Psoas muscle (tissue), 8 donors: ENCODE data around the gene OTULINL. TPM values are rescaled to one million over a fixed set of nuclear protein-coding genes. Genes with fewer than 3 reads are reported as not detected.

Source experiments
- ATAC-seq, 4 donors: fragments of 200-7000 bp; cut with Tn5 transposase; one replicate each; pipeline ENCODE4 v1.9.1; 2020; ENCODE audit warnings: moderate library complexity in 3 of 4, mild to moderate bottlenecking in 2 of 4
- DNase-seq, 2 donors: peaks; one replicate each; pipeline ENCODE4 v3.0.0-alpha.2; 2020
- H3K27ac ChIP-seq: fragments of 200-600 bp; one replicate; pipeline ENCODE4 v1.8.0; 2022
- H3K27me3 ChIP-seq, 3 donors: fragments of 200-600 bp in 1 of 3; one replicate each; pipeline versions ENCODE4 v1.6.1 to v1.8.0; 2013 to 2022; ENCODE audit warnings: low read length in 2 of 3, mild to moderate bottlenecking in 2 of 3, moderate library complexity in 1 of 3; ENCODE audit not compliant: insufficient read depth in 3 of 3
- H3K36me3 ChIP-seq, 2 donors: fragments of 200-600 bp in 1 of 2; one replicate each; pipeline versions ENCODE4 v1.6.1 to v1.8.0; 2013 to 2022; ENCODE audit warnings: low read depth in 1 of 2, mild to moderate bottlenecking in 1 of 2, moderate library complexity in 1 of 2; ENCODE audit not compliant: insufficient read depth in 1 of 2
- H3K4me1 ChIP-seq: fragments of 200-600 bp; one replicate; pipeline ENCODE4 v1.8.0; 2022
- H3K4me3 ChIP-seq: fragments of 200-600 bp; one replicate; pipeline ENCODE4 v1.8.0; 2022; ENCODE audit warnings: mild to moderate bottlenecking
- H3K9me3 ChIP-seq: fragments of 200-600 bp; one replicate; pipeline ENCODE4 v1.8.0; 2022
- CTCF ChIP-seq: fragments of 200-600 bp; IDR thresholded peaks from one replicate; pipeline ENCODE4 v1.8.0; 2022; ENCODE audit warnings: antibody characterized with exemption
- WGBS, 3 donors: extraction: QIAGEN DNeasy Blood & Tissue Kit; methylation state at CpG; one replicate each; pipeline versions ENCODE4 v1.1.6 to v1.1.7; 2013; 5-methylcytosine and 5-hydroxymethylcytosine counted together
- intact Hi-C, 2 donors: fragments of 100-400 bp; cut with DNase I; formaldehyde crosslinking; loops; one replicate each; pipeline versions ENCODE4 v1.11.0 to v1.14.2; 2022
- polyA plus RNA-seq, 3 donors: library from polyadenylated mRNA; stranded (reverse); fragments of 200-250 nt; gene quantifications; one replicate each; pipeline ENCODE4 v1.2.3, GENCODE V29; 2013
- total RNA-seq, 4 donors: library from RNA; stranded (reverse); fragmentation: NEBNext Ultra II Directional in 2 of 4; extraction: Animal tissue kit (Norgen Biotek cat#: 25700) in 2 of 4; gene quantifications; one replicate each; pipeline versions ENCODE4 v1.2.1 to v1.2.4, GENCODE V29; 2021 to 2023
- donor health status: healthy with polysubstance abuse.
- donor health status: DM: no; HTN: no; CAD: no; lungs with moderate emphysema.
- donor health status: Bipolar disorder and iron deficiency.
- donor health status: healthy.
- donor health status: DM: yes; HTN: yes; CAD: no.
- donor health status: DM: no; HTN: no; CAD: no.
- donor health status: DM: no; HTN: no; CAD: no.
- donor health status: DM: yes; HTN: yes; CAD: no.

Gene OTULINL
- total and polyA plus RNA-seq, 7 donors: 0.15 to 3.2 (median 0.88) TPM

- Histone ChIP-seq H3K27me3 (peaks cover 0 to 8% (median 3%) of the 10 kb centered on the region in 3 donors), H3K27ac (no peak overlapping the region), H3K4me1 (no peaks in the 10 kb centered on the region), H3K9me3 (no peaks in the 10 kb centered on the region), H3K4me3 (no peak overlapping the region), H3K36me3 (no peaks in the 10 kb centered on the region)
- ATAC-seq (no peak), DNase-seq (no peak)
- no peak for TF ChIP-seq CTCF
- 62 to 74% (median 71%) methylated on average over 10 of the region's 10 CpGs for WGBS, 3 donors
- intact Hi-C loops: loop anchor here in 1 of 2 donors (10.0 kb wide), 1 partner anchor 276 kb away; no protein-coding TSS in a partner anchor
Observed at GRCh38 chr5:14640765-14641164, 59.2 kb downstream of the OTULINL start.

- H3K27me3 ChIP-seq: peaks cover 2 to 8% (median 3%) of the 10 kb centered on the region in 3 donors
- no peak for TF ChIP-seq CTCF
- ATAC-seq: no peak
- intact Hi-C loops: loop anchor here (5.0 to 10.0 kb wide), 3 partner anchors 242 to 287 kb away; no protein-coding TSS in a partner anchor
- no peaks in the 10 kb centered on the region for H3K36me3 ChIP-seq
- no peaks in the 10 kb centered on the region for H3K4me1 ChIP-seq
- no peaks in the 10 kb centered on the region for H3K9me3 ChIP-seq
- no peak for DNase-seq
- no peak overlapping the region for H3K27ac ChIP-seq
- no peak overlapping the region for H3K4me3 ChIP-seq
- WGBS, 3 donors: 71 to 90% (median 78%) methylated on average over 1 of the region's 1 CpG
Observed at GRCh38 chr5:14644623-14645237, 63.1 kb downstream of the OTULINL start.

GRCh38 chr5:14650052-14650451, 68.5 kb downstream of the OTULINL start:
- no peaks in the 10 kb centered on the region for H3K36me3 ChIP-seq
- H3K9me3 ChIP-seq: no peaks in the 10 kb centered on the region
- intact Hi-C loops: loop anchor here in 1 of 2 donors (10.0 kb wide), 1 partner anchor 665 kb away; no protein-coding TSS in a partner anchor
- H3K4me3 ChIP-seq: no peak overlapping the region
- no peak for ATAC-seq
- no peak for DNase-seq
- H3K27ac ChIP-seq: no peak overlapping the region
- H3K27me3 ChIP-seq: peaks cover 0 to 4% (median 0%) of the 10 kb centered on the region in 3 donors
- no peaks in the 10 kb centered on the region for H3K4me1 ChIP-seq
- 74 to 79% (median 78%) methylated on average over 3 of the region's 3 CpGs for WGBS, 3 donors
- no peak for TF ChIP-seq CTCF

GRCh38 chr5:14655146-14655741, 73.7 kb downstream of the OTULINL start:
- ATAC-seq (no peak), DNase-seq (no peak)
- H3K27ac ChIP-seq: no peak overlapping the region
- no peaks in the 10 kb centered on the region for H3K36me3 ChIP-seq
- H3K27me3 ChIP-seq: no peaks in the 10 kb centered on the region
- no peak for TF ChIP-seq CTCF
- intact Hi-C loops: loop anchor here in 1 of 2 donors (10.0 kb wide), 1 partner anchor 670 kb away; no protein-coding TSS in a partner anchor
- WGBS, 3 donors: 59 to 61% (median 60%) methylated on average over 4 of the region's 4 CpGs
- no peaks in the 10 kb centered on the region for H3K4me1 ChIP-seq
- H3K9me3 ChIP-seq: no peaks in the 10 kb centered on the region
- no peak overlapping the region for H3K4me3 ChIP-seq
